ENCODE measurements around the gene IYD. TPM values are rescaled to one million over a fixed set of nuclear protein-coding genes. Genes with fewer than 3 reads are reported as not detected.

Gene IYD
- total and polyA plus RNA-seq, 4 donors, result 0.26 to 1.9 (median 0.77) TPM

DNA sequence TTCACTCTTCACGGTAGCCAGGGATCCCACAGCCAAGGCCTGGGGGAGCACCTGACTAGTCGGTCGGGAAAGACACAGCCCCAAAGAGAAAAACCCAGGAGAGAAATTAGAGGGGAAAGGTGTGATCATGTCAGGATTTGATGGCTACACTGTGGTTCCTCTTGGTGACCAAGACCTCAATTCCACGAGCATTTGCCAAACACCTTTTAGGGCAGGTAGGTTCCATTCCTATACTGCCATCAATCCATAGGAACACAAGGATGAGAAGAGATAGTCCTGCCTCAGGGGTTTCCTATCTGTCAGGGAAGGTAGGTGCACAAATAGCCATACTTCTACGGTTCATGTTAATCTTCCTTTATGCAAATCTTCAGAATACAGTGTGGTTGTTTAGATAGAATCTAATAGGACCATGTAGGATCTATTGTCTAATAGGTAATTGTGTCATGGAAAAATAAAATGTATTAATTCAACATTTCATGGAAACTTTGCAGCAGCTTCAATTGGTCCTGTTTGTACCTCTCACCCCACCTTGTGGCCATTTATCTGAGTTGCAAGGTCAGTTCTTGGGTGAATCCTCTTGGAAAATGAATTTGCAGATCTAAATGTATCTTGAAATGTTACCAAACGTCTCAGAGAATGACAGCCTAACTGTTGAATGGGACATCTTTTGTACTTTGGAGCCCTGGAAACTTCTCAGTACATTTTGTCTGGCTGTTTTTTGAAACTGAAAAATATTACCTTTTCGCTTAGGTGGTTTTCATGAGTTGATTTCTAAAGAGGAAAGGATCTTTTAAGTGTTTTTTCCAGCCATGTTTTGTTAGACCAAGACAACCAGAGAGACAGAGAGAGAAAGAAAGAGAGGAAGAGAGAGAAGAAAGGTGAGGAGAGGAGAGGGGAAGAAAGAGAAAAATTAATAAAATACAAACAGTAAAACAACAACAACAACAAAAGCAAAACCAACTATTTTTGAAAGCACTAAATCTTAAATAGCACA, 33.7 kb upstream of the IYD start:
- H3K9me3 ChIP-seq (ENCODE audit: control insufficient read depth in 4 of 4, insufficient read depth in 3 of 4, low read length in 3 of 4), result peaks cover 0 to 2% (median 0%) of the 10 kb centered on the region in 4 donors
- DNase-seq (peak; percentile 62 to 85 (median 75)), ATAC-seq (ENCODE audit: insufficient read depth, low FRiP score) (peak; percentile 50)
- H3K27me3 ChIP-seq (ENCODE audit: control insufficient read depth in 3 of 3, insufficient read depth in 3 of 3, low read length in 2 of 3), result no peaks in the 10 kb centered on the region
- H3K9ac ChIP-seq (ENCODE audit: insufficient read depth in 1 of 2, low read length in 2 of 2), result no peak overlapping the region
- TF ChIP-seq, protein P1, sequence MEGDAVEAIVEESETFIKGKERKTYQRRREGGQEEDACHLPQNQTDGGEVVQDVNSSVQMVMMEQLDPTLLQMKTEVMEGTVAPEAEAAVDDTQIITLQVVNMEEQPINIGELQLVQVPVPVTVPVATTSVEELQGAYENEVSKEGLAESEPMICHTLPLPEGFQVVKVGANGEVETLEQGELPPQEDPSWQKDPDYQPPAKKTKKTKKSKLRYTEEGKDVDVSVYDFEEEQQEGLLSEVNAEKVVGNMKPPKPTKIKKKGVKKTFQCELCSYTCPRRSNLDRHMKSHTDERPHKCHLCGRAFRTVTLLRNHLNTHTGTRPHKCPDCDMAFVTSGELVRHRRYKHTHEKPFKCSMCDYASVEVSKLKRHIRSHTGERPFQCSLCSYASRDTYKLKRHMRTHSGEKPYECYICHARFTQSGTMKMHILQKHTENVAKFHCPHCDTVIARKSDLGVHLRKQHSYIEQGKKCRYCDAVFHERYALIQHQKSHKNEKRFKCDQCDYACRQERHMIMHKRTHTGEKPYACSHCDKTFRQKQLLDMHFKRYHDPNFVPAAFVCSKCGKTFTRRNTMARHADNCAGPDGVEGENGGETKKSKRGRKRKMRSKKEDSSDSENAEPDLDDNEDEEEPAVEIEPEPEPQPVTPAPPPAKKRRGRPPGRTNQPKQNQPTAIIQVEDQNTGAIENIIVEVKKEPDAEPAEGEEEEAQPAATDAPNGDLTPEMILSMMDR (IDR thresholded peaks at IDR 0.05; ENCODE audit: control extremely low read depth, extremely low read depth), result peak; percentile 74
- H3K4me3 ChIP-seq, result no peak overlapping the region
- H3K4me1 ChIP-seq (ENCODE audit: control insufficient read depth in 5 of 5, insufficient read depth in 5 of 5, low read length in 5 of 5), result no peaks in the 10 kb centered on the region
- 69 to 70% methylated on average over 7 of the region's 7 CpGs for WGBS, 2 donors
- no peaks in the 10 kb centered on the region for H3K36me3 ChIP-seq (ENCODE audit: control insufficient read depth in 4 of 4, insufficient read depth in 4 of 4, low read length in 4 of 4)
- H3K27ac ChIP-seq (ENCODE audit: low read depth in 1 of 2, low read length in 1 of 2), result no peak overlapping the region

DNA sequence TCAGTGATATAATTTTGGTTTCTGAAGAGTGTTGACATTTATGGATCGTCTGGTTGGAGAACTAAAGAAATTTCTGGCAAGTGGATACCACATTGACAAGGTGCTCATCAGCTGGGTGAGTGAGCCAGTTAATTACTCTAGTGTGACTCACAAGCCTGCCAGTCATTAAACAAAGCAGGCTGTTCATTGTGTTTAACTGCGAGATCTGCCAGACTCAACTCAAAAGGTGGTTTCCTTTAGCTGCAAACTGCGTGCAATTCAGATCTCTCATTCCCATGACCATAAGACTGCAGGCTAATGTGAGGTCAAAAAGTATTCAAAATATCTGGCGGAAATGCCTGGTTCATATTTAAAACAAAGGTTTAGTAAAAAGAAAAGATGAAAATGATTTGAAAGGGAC, 32.5 kb upstream of the IYD start:
- H3K9me3 ChIP-seq (ENCODE audit: control insufficient read depth in 4 of 4, insufficient read depth in 3 of 4, low read length in 3 of 4), result peaks cover 0 to 2% (median 0%) of the 10 kb centered on the region in 4 donors
- no peaks in the 10 kb centered on the region for H3K36me3 ChIP-seq (ENCODE audit: control insufficient read depth in 4 of 4, insufficient read depth in 4 of 4, low read length in 4 of 4)
- TF ChIP-seq, protein P1 (IDR thresholded peaks at IDR 0.05; ENCODE audit: control extremely low read depth, extremely low read depth), result no peak
- no peaks in the 10 kb centered on the region for H3K4me1 ChIP-seq (ENCODE audit: control insufficient read depth in 5 of 5, insufficient read depth in 5 of 5, low read length in 5 of 5)
- H3K27ac ChIP-seq (ENCODE audit: low read depth in 1 of 2, low read length in 1 of 2), result no peak overlapping the region
- H3K9ac ChIP-seq (ENCODE audit: insufficient read depth in 1 of 2, low read length in 2 of 2), result no peak overlapping the region
- ATAC-seq (ENCODE audit: insufficient read depth, low FRiP score), result no peak
- no peak for DNase-seq
- no peaks in the 10 kb centered on the region for H3K27me3 ChIP-seq (ENCODE audit: control insufficient read depth in 3 of 3, insufficient read depth in 3 of 3, low read length in 2 of 3)
- H3K4me3 ChIP-seq, result no peak overlapping the region
- 39 to 52% methylated on average over 4 of the region's 4 CpGs for WGBS, 2 donors

DNA sequence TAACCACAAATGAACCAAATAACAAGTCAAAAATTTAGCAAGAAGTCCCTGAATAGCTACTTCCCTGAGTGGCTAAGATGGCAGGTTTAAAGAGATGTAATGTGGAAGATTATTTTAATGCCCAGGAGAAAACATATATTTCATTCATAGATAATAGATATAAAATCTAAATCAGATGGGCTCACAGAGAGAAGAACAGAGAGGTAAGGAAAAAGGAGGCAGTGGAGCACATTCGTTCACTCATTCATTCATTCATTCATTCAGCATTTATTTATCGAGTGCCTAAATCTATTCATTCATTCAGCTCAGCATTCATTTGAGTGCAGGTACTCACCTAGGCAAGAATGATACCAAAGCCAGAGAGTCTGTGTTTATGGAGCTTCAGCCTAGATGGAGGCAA, 32.1 kb upstream of the IYD start:
- Histone ChIP-seq H3K9me3 (ENCODE audit: control insufficient read depth in 4 of 4, insufficient read depth in 3 of 4, low read length in 3 of 4) (peaks cover 0 to 2% (median 0%) of the 10 kb centered on the region in 4 donors), H3K9ac (ENCODE audit: insufficient read depth in 1 of 2, low read length in 2 of 2) (no peak overlapping the region), H3K4me3 (no peak overlapping the region), H3K27me3 (ENCODE audit: control insufficient read depth in 3 of 3, insufficient read depth in 3 of 3, low read length in 2 of 3) (no peaks in the 10 kb centered on the region), H3K4me1 (ENCODE audit: control insufficient read depth in 5 of 5, insufficient read depth in 5 of 5, low read length in 5 of 5) (no peaks in the 10 kb centered on the region), H3K27ac (ENCODE audit: low read depth in 1 of 2, low read length in 1 of 2) (no peak overlapping the region), H3K36me3 (ENCODE audit: control insufficient read depth in 4 of 4, insufficient read depth in 4 of 4, low read length in 4 of 4) (no peaks in the 10 kb centered on the region)
- 88 to 97% methylated on average over 2 of the region's 2 CpGs for WGBS, 2 donors
- TF ChIP-seq, protein P1 (IDR thresholded peaks at IDR 0.05; ENCODE audit: control extremely low read depth, extremely low read depth), result no peak
- no peak for ATAC-seq (ENCODE audit: insufficient read depth, low FRiP score)
- DNase-seq, result no peak

All from lung (tissue), 12 donors.